Testis (tissue), 3 donors: ENCODE measurements around the gene SIX1. TPM values are rescaled to one million over a fixed set of nuclear protein-coding genes. Genes with fewer than 3 reads are reported as not detected.

Experiments used
- DNase-seq: peaks from one replicate; pipeline ENCODE4 v3.0.0-alpha.2; 2019
- H3K27ac ChIP-seq, 2 donors: fragments of 200-600 bp; sonication (generic); one replicate each; pipeline ENCODE4 v1.5.1; 2019
- H3K27me3 ChIP-seq: fragments of 200-600 bp; sonication (generic); one replicate; pipeline ENCODE4 v1.5.1; 2019
- H3K36me3 ChIP-seq: fragments of 200-600 bp; sonication (generic); one replicate; pipeline ENCODE4 v1.5.1; 2017; ENCODE audit warnings: low read depth; ENCODE audit errors: missing control alignments
- H3K4me1 ChIP-seq: fragments of 200-600 bp; sonication (generic); one replicate; pipeline ENCODE4 v1.5.1; 2019
- H3K4me3 ChIP-seq, 2 donors: fragments of 200-600 bp; sonication (generic); one replicate each; pipeline ENCODE4 v1.5.1; 2017 to 2019
- H3K9me3 ChIP-seq: fragments of 200-600 bp; sonication (generic); one replicate; pipeline ENCODE4 v1.5.1; 2017
- POLR2A ChIP-seq: fragments of 450-650 bp; IDR thresholded peaks from one replicate; pipeline ENCODE4 v1.6.1; 2017; ENCODE audit warnings: antibody characterized with exemption, mild to moderate bottlenecking, moderate library complexity
- WGBS, 2 donors: methylation state at CpG; one replicate each; pipeline ENCODE4 v1.1.5; 2018; 5-methylcytosine and 5-hydroxymethylcytosine counted together
- intact Hi-C: fragments of 100-400 bp; cut with DNase I; formaldehyde crosslinking; loops from one replicate; pipeline ENCODE4 v1.15.1; 2023; ENCODE audit warnings: low total_unique reads
- polyA plus RNA-seq: library from polyadenylated mRNA; stranded (reverse); fragments of 350-450 nt; fragmentation: Illumina TruSeq; extraction: RNeasy Lipid Tissue Mini Kit (QIAGEN cat#74804); gene quantifications from one replicate; pipeline ENCODE4 v1.2.3, GENCODE V29; 2014; ENCODE audit warnings: low read depth, low replicate concordance; ENCODE audit not compliant: insufficient read depth
- total RNA-seq, 2 donors: library from RNA; depleted of rRNA; stranded (reverse); fragments of >200 nt; gene quantifications; one replicate each; pipeline ENCODE4 v1.2.3, GENCODE V29; 2016
- TF ChIP-seq, protein P1 (sequence below), 3 experiments: fragments of 450-650 bp in 2 of 3; fragments of 200-600 bp in 1 of 3; sonication (generic) in 1 of 3; IDR thresholded peaks; one replicate each; pipeline ENCODE4 v1.5.1; 2016 to 2019; ENCODE audit warnings: antibody characterized with exemption in 3 of 3, mild to moderate bottlenecking in 2 of 3, moderate library complexity in 1 of 3

Gene SIX1
- total and polyA plus RNA-seq, 3 donors from 2014 or later, result 3.0 to 9.0 (median 8.7) TPM

DNA sequence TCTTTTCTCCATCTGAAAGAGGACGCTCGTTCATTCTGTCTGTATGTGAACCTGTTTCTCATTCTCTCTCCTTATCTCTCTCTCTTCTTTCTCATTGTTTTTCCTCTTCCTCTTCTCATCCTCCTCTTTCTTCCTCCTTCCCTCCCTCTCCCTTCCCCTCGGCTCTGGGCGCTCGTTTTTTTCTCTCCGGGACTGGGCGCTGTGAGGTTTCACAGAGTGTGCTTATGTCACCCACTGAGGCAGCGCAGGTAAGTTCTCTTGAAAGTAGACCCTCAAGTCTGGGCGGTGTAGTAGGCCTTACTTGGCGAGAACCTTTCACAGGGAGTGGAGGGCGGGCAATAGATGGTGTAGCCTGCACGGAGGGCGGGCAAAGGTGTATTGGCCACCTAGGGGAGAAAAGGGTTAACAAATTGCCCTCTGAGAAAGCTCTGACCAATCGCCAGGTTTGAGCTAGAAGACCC lies 4.5 kb upstream of the SIX1 start:
- intact Hi-C loops, result no loop called here
- DNase-seq, result no peak
- Histone ChIP-seq H3K4me1 (peaks cover 13% of the 10 kb centered on the region), H3K9me3 (no peaks in the 10 kb centered on the region), H3K4me3 (no peak overlapping the region), H3K36me3 (no peaks in the 10 kb centered on the region), H3K27ac (no peak overlapping the region), H3K27me3 (no peaks in the 10 kb centered on the region)
- no peak for TF ChIP-seq POLR2A
- TF ChIP-seq, protein P1, sequence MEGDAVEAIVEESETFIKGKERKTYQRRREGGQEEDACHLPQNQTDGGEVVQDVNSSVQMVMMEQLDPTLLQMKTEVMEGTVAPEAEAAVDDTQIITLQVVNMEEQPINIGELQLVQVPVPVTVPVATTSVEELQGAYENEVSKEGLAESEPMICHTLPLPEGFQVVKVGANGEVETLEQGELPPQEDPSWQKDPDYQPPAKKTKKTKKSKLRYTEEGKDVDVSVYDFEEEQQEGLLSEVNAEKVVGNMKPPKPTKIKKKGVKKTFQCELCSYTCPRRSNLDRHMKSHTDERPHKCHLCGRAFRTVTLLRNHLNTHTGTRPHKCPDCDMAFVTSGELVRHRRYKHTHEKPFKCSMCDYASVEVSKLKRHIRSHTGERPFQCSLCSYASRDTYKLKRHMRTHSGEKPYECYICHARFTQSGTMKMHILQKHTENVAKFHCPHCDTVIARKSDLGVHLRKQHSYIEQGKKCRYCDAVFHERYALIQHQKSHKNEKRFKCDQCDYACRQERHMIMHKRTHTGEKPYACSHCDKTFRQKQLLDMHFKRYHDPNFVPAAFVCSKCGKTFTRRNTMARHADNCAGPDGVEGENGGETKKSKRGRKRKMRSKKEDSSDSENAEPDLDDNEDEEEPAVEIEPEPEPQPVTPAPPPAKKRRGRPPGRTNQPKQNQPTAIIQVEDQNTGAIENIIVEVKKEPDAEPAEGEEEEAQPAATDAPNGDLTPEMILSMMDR (IDR thresholded peaks at IDR 0.05), result no peak
- WGBS, 2 donors, result 10 to 16% methylated on average over 13 to 14 of the region's 14 CpGs

DNA sequence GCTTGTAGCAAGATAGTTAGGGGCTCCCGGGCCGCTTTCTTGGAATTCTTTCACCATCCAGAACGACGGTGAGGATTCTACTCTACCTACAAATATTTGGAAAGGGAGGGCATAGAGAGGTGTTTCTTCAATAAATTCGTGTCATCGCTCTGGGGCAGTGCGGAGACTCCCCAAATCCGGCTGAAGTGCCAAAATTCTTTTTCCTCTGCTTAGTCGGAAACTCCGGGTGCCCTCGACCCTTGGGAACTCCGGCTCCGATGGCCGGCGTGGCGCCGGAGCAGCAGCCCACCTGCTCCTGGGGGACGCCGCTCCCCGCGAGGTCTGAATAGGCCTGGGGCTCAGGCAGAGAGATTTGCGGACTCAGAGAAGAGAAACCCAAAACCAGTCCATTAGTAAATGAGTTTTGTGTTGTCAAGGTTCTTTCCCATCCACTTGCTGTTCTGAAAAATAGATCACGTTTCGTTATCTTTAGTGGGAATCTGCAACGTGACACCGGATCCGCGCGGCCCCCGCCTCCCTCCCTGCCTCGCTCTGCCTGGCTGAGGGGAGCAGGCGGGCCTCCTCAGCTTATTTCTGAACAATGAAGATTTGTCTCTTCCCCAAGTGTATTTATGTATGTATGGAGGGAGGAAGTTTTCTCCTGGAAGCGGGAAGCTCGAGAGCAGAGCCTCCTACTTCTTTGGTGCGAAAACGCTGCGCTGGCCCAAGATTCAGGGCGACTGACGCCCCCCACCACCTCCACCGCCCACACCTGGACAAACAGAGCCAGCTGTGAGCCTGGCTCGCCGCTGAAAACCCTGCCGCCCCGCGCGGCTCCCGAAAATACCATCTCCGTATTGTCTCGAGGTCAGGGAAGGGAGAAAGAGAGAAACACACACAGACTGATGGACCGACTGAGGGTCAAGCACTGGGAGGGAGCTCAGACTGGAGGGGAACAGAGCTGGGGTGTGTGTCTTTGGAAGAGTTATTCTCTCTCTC lies 3.7 kb upstream of the SIX1 start:
- no peak for TF ChIP-seq POLR2A
- TF ChIP-seq, protein P1 (IDR thresholded peaks at IDR 0.05), result no peak
- H3K4me1 ChIP-seq, result peaks cover 18% of the 10 kb centered on the region
- H3K27ac ChIP-seq, result no peak overlapping the region
- no peaks in the 10 kb centered on the region for H3K27me3 ChIP-seq
- no peak for DNase-seq
- no peak overlapping the region for H3K4me3 ChIP-seq
- intact Hi-C loops, result no loop called here
- no peaks in the 10 kb centered on the region for H3K9me3 ChIP-seq
- no peaks in the 10 kb centered on the region for H3K36me3 ChIP-seq
- WGBS, 2 donors, result 9 to 11% methylated on average over 45 to 46 of the region's 50 CpGs

DNA sequence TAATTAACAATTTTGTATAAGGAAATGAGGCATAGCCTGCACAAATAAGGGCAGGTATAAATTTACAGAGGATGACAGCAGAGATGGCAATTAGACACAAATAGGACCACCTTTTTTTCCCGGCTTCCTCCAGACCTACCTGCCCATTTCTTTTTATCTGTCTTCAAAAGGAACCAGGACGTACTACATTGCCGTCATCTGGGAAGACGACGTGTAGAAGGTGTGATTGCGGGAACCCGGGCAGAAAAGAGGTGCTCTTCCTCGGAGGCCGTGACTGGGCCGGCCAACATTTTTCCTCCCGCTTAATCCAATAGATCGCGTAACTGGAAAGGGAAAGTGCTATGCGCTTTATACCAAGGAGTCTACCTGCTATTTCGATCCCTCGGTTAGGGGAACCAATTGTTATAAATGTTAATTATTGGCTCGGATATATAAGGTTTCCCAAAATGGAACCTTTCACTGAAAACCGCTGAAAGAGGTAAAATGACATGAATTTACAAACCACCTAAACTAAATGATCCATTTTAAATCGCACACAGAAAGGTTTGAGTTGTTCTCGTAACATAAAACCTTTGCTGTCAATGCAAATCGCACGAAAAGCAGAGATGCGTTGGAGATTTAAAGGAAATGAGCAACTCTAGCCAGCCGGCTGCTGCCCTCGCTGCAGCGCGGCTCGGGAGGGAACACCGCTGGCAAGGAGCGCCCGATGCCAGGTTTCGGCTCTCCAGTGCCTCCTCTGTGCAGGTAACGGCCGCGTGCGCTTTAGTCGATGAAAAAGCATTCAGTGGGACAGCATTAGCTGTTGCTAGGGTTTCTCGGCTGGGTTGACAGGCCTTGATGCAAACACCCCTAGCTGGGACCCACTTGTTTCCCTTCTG lies 2.8 kb upstream of the SIX1 start:
- Histone ChIP-seq H3K4me3 (no peak overlapping the region), H3K9me3 (no peaks in the 10 kb centered on the region), H3K36me3 (no peaks in the 10 kb centered on the region), H3K4me1 (peaks cover 15% of the 10 kb centered on the region), H3K27ac (no peak overlapping the region), H3K27me3 (no peaks in the 10 kb centered on the region)
- DNase-seq, result no peak
- intact Hi-C loops, result no loop called here
- 11 to 14% methylated on average over 38 of the region's 38 CpGs for WGBS, 2 donors
- no peak for TF ChIP-seq POLR2A
- TF ChIP-seq, protein P1 (IDR thresholded peaks at IDR 0.05), result no peak

DNA sequence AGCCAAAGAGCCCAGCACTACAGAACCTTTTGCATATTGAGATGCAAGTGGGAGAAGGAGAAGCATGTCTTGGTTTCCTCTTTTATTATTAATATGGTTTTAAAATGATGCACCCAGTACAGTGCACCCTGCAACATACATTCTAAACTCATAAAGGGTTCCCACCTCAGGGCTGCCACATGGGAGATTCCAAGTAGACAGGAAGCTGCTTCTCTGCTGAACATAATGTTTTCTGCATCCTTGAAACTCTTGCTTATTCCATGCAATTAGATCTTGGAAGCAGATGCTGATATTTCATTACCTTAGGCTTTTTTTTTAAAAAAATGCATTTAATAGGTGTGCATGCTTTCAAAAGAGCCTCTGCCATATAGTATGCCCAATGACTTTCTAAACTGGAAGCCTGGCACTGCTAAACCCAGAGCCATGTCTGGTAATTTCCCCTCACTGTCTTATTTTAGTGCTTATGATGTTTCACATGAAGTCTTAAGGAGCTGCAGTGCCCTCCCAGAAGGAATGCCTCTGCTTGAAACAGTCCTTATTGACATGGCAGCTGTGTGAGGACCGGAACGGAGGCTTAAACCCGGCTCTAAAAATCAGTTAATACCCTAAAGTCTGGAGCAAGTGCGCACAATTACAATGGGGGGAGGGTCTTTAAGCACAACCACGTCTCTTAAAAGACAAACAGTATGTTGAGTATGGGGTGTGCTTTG lies 2.0 kb upstream of the SIX1 start:
- Histone ChIP-seq H3K4me1 (peaks cover 15% of the 10 kb centered on the region), H3K27ac (no peak overlapping the region), H3K27me3 (no peaks in the 10 kb centered on the region), H3K9me3 (no peaks in the 10 kb centered on the region), H3K4me3 (no peak overlapping the region), H3K36me3 (no peaks in the 10 kb centered on the region)
- TF ChIP-seq, protein P1 (IDR thresholded peaks at IDR 0.05), result no peak
- no peak for TF ChIP-seq POLR2A
- 6 to 9% methylated on average over 5 of the region's 5 CpGs for WGBS, 2 donors
- DNase-seq, result no peak
- intact Hi-C loops, result no loop called here
